ENCODE measurements around the gene EP300. TPM values are rescaled to one million over a fixed set of nuclear protein-coding genes. Genes with fewer than 3 reads are reported as not detected.

EP300 gene
- polyA plus RNA-seq, 3 donors, result 5.7 to 81.6 (median 16.8) TPM

- H3K4me1 Mint-ChIP-seq, result peaks cover 14% of the 10 kb centered on the region
- Histone ChIP-seq H2AFZ (ENCODE audit: insufficient read depth, low read depth, low read length, poor library complexity, severe bottlenecking) (no peak overlapping the region), H3K4me2 (replicated peaks; ENCODE audit: extremely low read depth, low read length, poor library complexity, severe bottlenecking) (no peak overlapping the region), H3K9ac (ENCODE audit: insufficient read depth, low read length, poor library complexity, severe bottlenecking) (no peak overlapping the region), H3K9me3 (replicated peaks in 1 of 2; ENCODE audit: control insufficient read depth in 1 of 2, insufficient read depth in 1 of 2, low read length in 2 of 2) (no peaks in the 10 kb centered on the region), H3K27ac (ENCODE audit: low read depth in 1 of 2, low read length in 2 of 2) (no peak overlapping the region), H3K4me3 (replicated peaks in 1 of 3; ENCODE audit: low read depth in 2 of 3, low read length in 3 of 3) (no peak overlapping the region), H4K20me1 (ENCODE audit: insufficient read depth, low read length) (no peaks in the 10 kb centered on the region), H3K4me1 (ENCODE audit: control insufficient read depth in 1 of 2, insufficient read depth in 2 of 2, low read length in 2 of 2) (peaks cover 9 to 11% of the 10 kb centered on the region in 2 donors), H3K36me3 (replicated peaks in 1 of 2; ENCODE audit: control insufficient read depth in 1 of 2, insufficient read depth in 2 of 2, low read length in 2 of 2) (no peaks in the 10 kb centered on the region), H3K27me3 (ENCODE audit: control insufficient read depth in 2 of 2, insufficient read depth in 2 of 2, low read length in 2 of 2) (no peaks in the 10 kb centered on the region), H3K79me2 (ENCODE audit: insufficient read depth, low read length) (no peaks in the 10 kb centered on the region)
- peaks cover 0 to 3% (median 0%) of the 10 kb centered on the region in 7 donors for H3K9me3 Mint-ChIP-seq
- intact Hi-C loops (cut with micrococcal nuclease), result no loop called here
- H3K27me3 Mint-ChIP-seq (ENCODE audit: low read depth in 3 of 3), result no peaks in the 10 kb centered on the region
- no peak overlapping the region for H3K4me3 Mint-ChIP-seq
- 95% methylated on average over 21 of the region's 26 CpGs for WGBS (ENCODE audit: insufficient coverage)
- no peaks in the 10 kb centered on the region for H3K36me3 Mint-ChIP-seq
- no peak overlapping the region for H3K27ac Mint-ChIP-seq
- no peak for DNase-seq
- no peak for TF ChIP-seq CTCF (IDR thresholded peaks at IDR 0.05)
These were observed 17.3 kb upstream of the EP300 start for GRCh38 chr22:41074941-41075710.

- no peaks in the 10 kb centered on the region for H3K27me3 Mint-ChIP-seq (ENCODE audit: low read depth in 3 of 3)
- Histone ChIP-seq H3K79me2 (ENCODE audit: insufficient read depth, low read length) (no peaks in the 10 kb centered on the region), H3K4me3 (replicated peaks in 1 of 3; ENCODE audit: low read depth in 2 of 3, low read length in 3 of 3) (no peak overlapping the region), H2AFZ (ENCODE audit: insufficient read depth, low read depth, low read length, poor library complexity, severe bottlenecking) (no peak overlapping the region), H3K27me3 (ENCODE audit: control insufficient read depth in 2 of 2, insufficient read depth in 2 of 2, low read length in 2 of 2) (no peaks in the 10 kb centered on the region), H3K27ac (ENCODE audit: low read depth in 1 of 2, low read length in 2 of 2) (no peak overlapping the region), H3K36me3 (replicated peaks in 1 of 2; ENCODE audit: control insufficient read depth in 1 of 2, insufficient read depth in 2 of 2, low read length in 2 of 2) (no peaks in the 10 kb centered on the region), H3K4me1 (ENCODE audit: control insufficient read depth in 1 of 2, insufficient read depth in 2 of 2, low read length in 2 of 2) (peaks cover 1 to 3% of the 10 kb centered on the region in 2 donors), H3K9me3 (replicated peaks in 1 of 2; ENCODE audit: control insufficient read depth in 1 of 2, insufficient read depth in 1 of 2, low read length in 2 of 2) (no peaks in the 10 kb centered on the region), H3K4me2 (replicated peaks; ENCODE audit: extremely low read depth, low read length, poor library complexity, severe bottlenecking) (no peak overlapping the region), H3K9ac (ENCODE audit: insufficient read depth, low read length, poor library complexity, severe bottlenecking) (no peak overlapping the region), H4K20me1 (ENCODE audit: insufficient read depth, low read length) (no peaks in the 10 kb centered on the region)
- no peaks in the 10 kb centered on the region for H3K36me3 Mint-ChIP-seq
- no peak overlapping the region for H3K4me3 Mint-ChIP-seq
- peaks cover 7% of the 10 kb centered on the region for H3K4me1 Mint-ChIP-seq
- no peak overlapping the region for H3K27ac Mint-ChIP-seq
- no peak for DNase-seq
- peaks cover 0 to 3% (median 0%) of the 10 kb centered on the region in 7 donors for H3K9me3 Mint-ChIP-seq
- TF ChIP-seq CTCF (IDR thresholded peaks at IDR 0.05), result no peak
- intact Hi-C loops (cut with micrococcal nuclease), result no loop called here
These were observed 16.4 kb upstream of the EP300 start for GRCh38 chr22:41075946-41076345.
